ENCODE measurements around the gene RABGAP1L.

The RABGAP1L gene

GRCh38 chr1:174954073-174954460, 794.7 kb downstream of the RABGAP1L start:
- DNase-seq = no peak

- no peak for DNase-seq
Observed at GRCh38 chr1:174954671-174955669, 795.6 kb downstream of the RABGAP1L start.

GRCh38 chr1:174956086-174956485, 796.8 kb downstream of the RABGAP1L start:
- no peak for DNase-seq

- no peak for DNase-seq
Observed at GRCh38 chr1:174956976-174957375, 797.7 kb downstream of the RABGAP1L start.

GRCh38 chr1:174957829-174958228, 798.5 kb downstream of the RABGAP1L start:
- no peak for DNase-seq

- DNase-seq = no peak
Observed at GRCh38 chr1:174958396-174958795, 799.1 kb downstream of the RABGAP1L start.

- no peak for DNase-seq
Observed at GRCh38 chr1:174960362-174960761, 801.0 kb downstream of the RABGAP1L start.

- DNase-seq = no peak
Observed at GRCh38 chr1:174963529-174964125, 804.3 kb downstream of the RABGAP1L start.

- DNase-seq = no peak
Observed at GRCh38 chr1:174964261-174964971, 805.1 kb downstream of the RABGAP1L start.

- no peak for DNase-seq
Observed at GRCh38 chr1:174964972-174965361, 805.6 kb downstream of the RABGAP1L start.

- no peak for DNase-seq
Observed at GRCh38 chr1:174965362-174966007, 806.2 kb downstream of the RABGAP1L start.

- DNase-seq = no peak
Observed at GRCh38 chr1:174966008-174966572, 806.8 kb downstream of the RABGAP1L start.

- DNase-seq = no peak
Observed at GRCh38 chr1:174967845-174968705, 808.8 kb downstream of the RABGAP1L start.

GRCh38 chr1:174968750-174969244, 809.5 kb downstream of the RABGAP1L start:
- DNase-seq = no peak

GRCh38 chr1:174969977-174970376, 810.7 kb downstream of the RABGAP1L start:
- DNase-seq = no peak

- no peak for DNase-seq
Observed at GRCh38 chr1:174971466-174971865, 812.1 kb downstream of the RABGAP1L start.

GRCh38 chr1:174971902-174972301, 812.6 kb downstream of the RABGAP1L start:
- no peak for DNase-seq

GRCh38 chr1:174974711-174975119, 815.4 kb downstream of the RABGAP1L start:
- DNase-seq = no peak

GRCh38 chr1:174975764-174976163, 816.4 kb downstream of the RABGAP1L start:
- DNase-seq = no peak

- DNase-seq = no peak
Observed at GRCh38 chr1:174976436-174977108, 817.3 kb downstream of the RABGAP1L start.

Measured in activated CD8-positive, alpha-beta memory T cell treated with anti-CD3 and anti-CD28 coated beads, Interleukin-2, amount 50 U/mL, for 48 hours (primary cell).